Tibial nerve (tissue), 4 donors: ENCODE data around the gene BBIP1. TPM values are rescaled to one million over a fixed set of nuclear protein-coding genes. Genes with fewer than 3 reads are reported as not detected.

Experiments
- DNase-seq, 2 donors: peaks; one replicate each; pipeline ENCODE4 v3.0.0-alpha.2; 2019; ENCODE audit warnings: low spot score in 2 of 2
- H3K27ac ChIP-seq, 4 donors: fragments of 200-600 bp; sonication (generic) in 3 of 4; one replicate each; pipeline ENCODE4 v1.5.1; 2017 to 2019; ENCODE audit warnings: mild to moderate bottlenecking in 1 of 4
- H3K27me3 ChIP-seq, 2 donors: fragments of 200-600 bp; sonication (generic) in 1 of 2; one replicate each; pipeline versions ENCODE4 v1.5.1 to v1.6.0; 2017 to 2019
- H3K36me3 ChIP-seq, 3 donors: fragments of 200-600 bp; sonication (generic); one replicate each; pipeline ENCODE4 v1.5.1; 2018 to 2019
- H3K4me1 ChIP-seq, 4 donors: fragments of 200-600 bp; sonication (generic) in 3 of 4; one replicate each; pipeline ENCODE4 v1.5.1; 2017 to 2019
- H3K4me3 ChIP-seq, 4 donors: fragments of 200-600 bp; sonication (generic) in 3 of 4; one replicate each; pipeline ENCODE4 v1.5.1; 2017 to 2019; ENCODE audit warnings: mild to moderate bottlenecking in 1 of 4, moderate library complexity in 1 of 4
- H3K9me3 ChIP-seq, 4 donors: fragments of 200-600 bp; sonication (generic) in 3 of 4; one replicate each; pipeline ENCODE4 v1.5.1; 2017 to 2019
- EP300 ChIP-seq, 2 donors: sonication (generic); formaldehyde crosslinking; IDR thresholded peaks; one replicate each; pipeline ENCODE4 v1.6.1; 2017; ENCODE audit warnings: antibody characterized with exemption in 2 of 2, mild to moderate bottlenecking in 1 of 2
- POLR2A ChIP-seq, 2 donors: fragments of 450-650 bp; IDR thresholded peaks; one replicate each; pipeline ENCODE4 v1.6.1; 2017; ENCODE audit warnings: antibody characterized with exemption in 2 of 2, mild to moderate bottlenecking in 2 of 2, moderate library complexity in 2 of 2
- WGBS, 2 donors: methylation state at CpG; one replicate each; pipeline ENCODE4 v1.1.5; 2018; 5-methylcytosine and 5-hydroxymethylcytosine counted together
- total RNA-seq, 4 donors: library from RNA; depleted of rRNA; stranded (reverse); fragments of >200 nt; gene quantifications; one replicate each; pipeline ENCODE4 v1.1.0, GENCODE V29; 2016
- TF ChIP-seq, protein P1 (sequence below), 5 experiments: fragments of 200-600 bp in 3 of 5; fragments of 450-650 bp in 2 of 5; sonication (generic) in 3 of 5; IDR thresholded peaks; one replicate each; pipeline ENCODE4 v1.5.1; 2016 to 2019; ENCODE audit warnings: antibody characterized with exemption in 5 of 5, mild to moderate bottlenecking in 3 of 5, moderate library complexity in 2 of 5

The BBIP1 gene
- total RNA-seq, 4 donors from 2014 or later, result 25.2 to 37.0 (median 33.9) TPM

DNA sequence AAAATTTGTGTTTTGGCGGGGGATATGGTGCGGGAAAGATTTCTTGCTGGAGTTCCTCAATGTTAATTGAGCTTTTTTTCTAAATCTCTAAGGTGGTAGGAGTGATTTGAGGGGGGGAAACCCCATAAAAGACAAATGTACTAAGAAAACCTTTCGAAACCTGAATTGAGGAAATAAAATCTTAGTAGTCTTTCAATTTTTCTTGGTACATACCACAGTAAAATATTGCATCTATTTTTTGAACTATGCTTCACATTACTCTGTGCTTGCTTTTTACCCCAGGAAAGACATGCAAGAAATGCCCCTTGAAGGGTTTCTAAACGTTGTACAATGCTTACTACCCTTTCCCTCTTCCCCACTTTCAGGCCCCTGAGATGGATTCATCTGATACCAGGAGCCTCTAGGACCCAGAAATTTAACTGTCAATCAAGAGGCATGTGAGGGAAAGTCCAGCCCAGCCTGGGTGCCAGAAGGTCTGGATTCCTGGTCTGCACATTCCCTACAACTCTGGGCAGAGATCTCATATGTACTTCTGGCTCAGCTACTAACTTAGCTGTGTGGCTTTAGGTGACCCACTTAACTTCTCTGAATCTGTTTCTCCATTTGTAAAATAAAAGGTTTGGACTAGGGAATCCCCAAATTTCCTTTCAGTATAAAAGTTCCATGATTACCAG is 53.0 kb downstream of the BBIP1 start:
- no peak for DNase-seq
- Histone ChIP-seq H3K36me3 (no peaks in the 10 kb centered on the region), H3K27me3 (no peaks in the 10 kb centered on the region), H3K27ac (peak overlapping the region in 3 of 4 donors; percentile 84 to 87 (median 85)), H3K4me1 (peaks cover 0 to 67% (median 41%) of the 10 kb centered on the region in 4 donors), H3K9me3 (no peaks in the 10 kb centered on the region), H3K4me3 (no peak overlapping the region)
- TF ChIP-seq, protein P1, sequence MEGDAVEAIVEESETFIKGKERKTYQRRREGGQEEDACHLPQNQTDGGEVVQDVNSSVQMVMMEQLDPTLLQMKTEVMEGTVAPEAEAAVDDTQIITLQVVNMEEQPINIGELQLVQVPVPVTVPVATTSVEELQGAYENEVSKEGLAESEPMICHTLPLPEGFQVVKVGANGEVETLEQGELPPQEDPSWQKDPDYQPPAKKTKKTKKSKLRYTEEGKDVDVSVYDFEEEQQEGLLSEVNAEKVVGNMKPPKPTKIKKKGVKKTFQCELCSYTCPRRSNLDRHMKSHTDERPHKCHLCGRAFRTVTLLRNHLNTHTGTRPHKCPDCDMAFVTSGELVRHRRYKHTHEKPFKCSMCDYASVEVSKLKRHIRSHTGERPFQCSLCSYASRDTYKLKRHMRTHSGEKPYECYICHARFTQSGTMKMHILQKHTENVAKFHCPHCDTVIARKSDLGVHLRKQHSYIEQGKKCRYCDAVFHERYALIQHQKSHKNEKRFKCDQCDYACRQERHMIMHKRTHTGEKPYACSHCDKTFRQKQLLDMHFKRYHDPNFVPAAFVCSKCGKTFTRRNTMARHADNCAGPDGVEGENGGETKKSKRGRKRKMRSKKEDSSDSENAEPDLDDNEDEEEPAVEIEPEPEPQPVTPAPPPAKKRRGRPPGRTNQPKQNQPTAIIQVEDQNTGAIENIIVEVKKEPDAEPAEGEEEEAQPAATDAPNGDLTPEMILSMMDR (IDR thresholded peaks at IDR 0.05), result no peak
- no peak for TF ChIP-seq EP300 (IDR thresholded peaks at IDR 0.05)
- TF ChIP-seq POLR2A (IDR thresholded peaks at IDR 0.05), result no peak
- 57 to 65% methylated on average over 4 of the region's 4 CpGs for WGBS, 2 donors

DNA sequence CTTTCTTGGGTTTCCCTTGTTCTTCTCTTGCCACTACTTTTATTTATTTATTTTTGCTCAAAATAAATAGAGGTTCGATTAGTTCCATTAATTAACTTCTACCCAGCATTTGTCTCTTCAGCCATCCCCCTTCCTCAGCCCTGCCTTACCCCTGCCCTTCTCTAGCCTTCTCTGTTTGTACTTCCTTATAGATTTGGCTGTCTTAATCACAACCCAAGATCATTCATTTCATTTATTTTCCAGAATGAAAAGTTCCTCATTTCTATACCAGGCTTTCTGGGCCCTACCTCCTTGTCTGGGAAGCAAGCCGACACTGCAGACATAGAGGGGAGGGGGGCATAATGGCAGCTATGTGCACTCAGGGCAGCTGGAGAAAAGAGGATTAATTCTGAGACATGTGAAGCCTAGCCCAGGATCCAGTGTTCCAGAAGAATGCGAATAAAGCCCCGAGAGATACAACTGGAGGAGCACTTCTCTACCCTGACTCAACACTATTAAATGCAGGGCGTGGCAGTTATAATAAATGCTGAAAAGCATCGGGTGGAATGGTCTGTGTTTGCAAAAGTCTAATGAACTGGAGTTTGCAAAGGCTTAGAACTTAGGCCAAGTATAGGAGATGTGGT is 53.7 kb downstream of the BBIP1 start:
- no peaks in the 10 kb centered on the region for H3K27me3 ChIP-seq
- TF ChIP-seq EP300 (IDR thresholded peaks at IDR 0.05) (peak in 1 of 2 donors; percentile 6), POLR2A (IDR thresholded peaks at IDR 0.05) (no peak)
- TF ChIP-seq, protein P1 (IDR thresholded peaks at IDR 0.05), result no peak
- no peaks in the 10 kb centered on the region for H3K9me3 ChIP-seq
- H3K4me3 ChIP-seq, result no peak overlapping the region
- H3K27ac ChIP-seq, result peak overlapping the region in 3 of 4 donors; percentile 84 to 87 (median 85)
- H3K36me3 ChIP-seq, result no peaks in the 10 kb centered on the region
- no peak for DNase-seq
- peaks cover 0 to 67% (median 41%) of the 10 kb centered on the region in 4 donors for H3K4me1 ChIP-seq
- WGBS, 2 donors, result 33 to 36% methylated on average over 6 of the region's 6 CpGs

DNA sequence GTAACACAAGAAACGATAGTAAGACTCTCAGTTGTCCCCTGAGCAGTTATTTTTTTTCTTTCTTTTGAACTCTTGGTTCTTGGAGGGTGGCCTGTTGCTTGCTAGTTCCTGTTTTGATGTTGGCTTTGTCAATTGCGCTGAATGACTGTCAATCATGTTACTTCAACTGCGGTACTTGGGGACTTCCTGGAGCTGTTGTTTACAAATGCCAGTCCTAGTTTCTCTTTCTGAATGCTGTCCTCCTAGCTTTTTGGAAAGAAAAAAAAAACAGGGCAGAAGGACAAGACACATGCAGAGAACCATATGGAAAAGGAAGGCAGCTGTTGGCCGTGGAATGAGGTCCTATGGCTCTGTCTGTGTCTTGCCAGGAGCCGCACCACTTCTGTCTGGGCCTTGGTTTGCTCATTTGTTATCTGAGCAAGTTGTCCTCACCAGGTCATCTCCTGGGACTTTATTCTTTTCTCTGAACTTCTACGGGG is 54.3 kb downstream of the BBIP1 start:
- H3K27me3 ChIP-seq, result no peaks in the 10 kb centered on the region
- no peaks in the 10 kb centered on the region for H3K36me3 ChIP-seq
- peak overlapping the region in 3 of 4 donors; percentile 84 to 87 (median 85) for H3K27ac ChIP-seq
- TF ChIP-seq, protein P1 (IDR thresholded peaks at IDR 0.05), result no peak
- TF ChIP-seq POLR2A (IDR thresholded peaks at IDR 0.05), result no peak
- TF ChIP-seq EP300 (IDR thresholded peaks at IDR 0.05), result peak in 1 of 2 donors; percentile 55
- H3K4me1 ChIP-seq, result peaks cover 0 to 69% (median 41%) of the 10 kb centered on the region in 4 donors
- DNase-seq, result no peak
- no peaks in the 10 kb centered on the region for H3K9me3 ChIP-seq
- 57 to 63% methylated on average over 6 of the region's 6 CpGs for WGBS, 2 donors
- H3K4me3 ChIP-seq, result peak overlapping the region in 1 of 4 donors; percentile 17

DNA sequence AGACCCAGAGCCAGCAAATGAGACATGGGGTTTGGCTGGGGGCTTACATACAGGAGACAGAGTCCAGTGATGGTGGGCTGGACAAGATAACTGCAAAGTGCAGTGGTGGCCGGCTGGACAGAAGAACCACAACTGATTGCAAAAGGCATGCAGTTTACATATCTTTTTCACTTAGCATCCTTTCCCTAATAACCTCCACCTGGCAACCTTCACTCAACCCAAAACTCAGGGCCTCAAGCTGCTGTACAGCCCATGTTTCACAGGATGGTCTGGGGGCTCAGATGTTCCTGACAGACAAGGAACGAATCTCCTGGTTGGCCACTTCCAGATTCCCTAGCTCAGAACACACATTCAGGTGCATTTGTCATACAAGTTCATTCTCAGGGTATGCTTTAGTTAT is 55.0 kb downstream of the BBIP1 start:
- 100% methylated on average over 2 of the region's 2 CpGs for WGBS, 2 donors
- TF ChIP-seq POLR2A (IDR thresholded peaks at IDR 0.05), result no peak
- no peak for TF ChIP-seq EP300 (IDR thresholded peaks at IDR 0.05)
- Histone ChIP-seq H3K9me3 (no peaks in the 10 kb centered on the region), H3K36me3 (no peaks in the 10 kb centered on the region), H3K27ac (peak overlapping the region in 3 of 4 donors; percentile 84 to 87 (median 85)), H3K4me3 (no peak overlapping the region), H3K27me3 (no peaks in the 10 kb centered on the region), H3K4me1 (peaks cover 0 to 74% (median 47%) of the 10 kb centered on the region in 4 donors)
- no peak for DNase-seq

DNA sequence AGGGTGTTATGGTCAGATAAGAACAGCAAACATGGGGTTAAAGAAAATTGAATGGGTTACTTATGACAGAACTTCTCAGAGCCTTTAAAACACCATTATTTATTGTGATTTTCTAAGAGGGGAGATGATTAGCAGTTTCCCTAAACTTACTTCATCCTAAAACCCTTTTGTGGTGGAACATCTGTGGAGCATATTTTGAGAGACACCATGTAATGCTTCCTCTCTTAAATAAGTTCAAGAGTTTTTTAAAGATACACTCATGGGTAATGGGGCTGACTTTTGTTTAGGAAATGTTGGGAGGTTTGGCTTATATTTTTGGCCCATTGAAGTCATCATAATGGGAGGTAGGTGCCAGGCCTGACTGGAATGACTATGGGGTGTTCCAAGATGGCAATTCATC is 55.6 kb downstream of the BBIP1 start:
- H3K9me3 ChIP-seq, result no peaks in the 10 kb centered on the region
- peaks cover 0 to 76% (median 49%) of the 10 kb centered on the region in 4 donors for H3K4me1 ChIP-seq
- no peaks in the 10 kb centered on the region for H3K36me3 ChIP-seq
- H3K27me3 ChIP-seq, result no peaks in the 10 kb centered on the region
- H3K4me3 ChIP-seq, result no peak overlapping the region
- TF ChIP-seq, protein P1 (IDR thresholded peaks at IDR 0.05), result no peak
- peak overlapping the region in 2 of 4 donors; percentile 85 to 87 for H3K27ac ChIP-seq
- DNase-seq, result no peak
